IPS-18c (cell line): ENCODE measurements around the gene LYRM7.
"Not testable (repeated sequence)": the region's sequence is repeated elsewhere in the genome, so short reads cannot be mapped to it uniquely, and the experiment has no call there.

Experiments
- H3K4me3 ChIP-seq: 2 replicates; pipeline ENCODE4 v1.7.0; 2013; ENCODE audit warnings: low read depth, mild to moderate bottlenecking, low read length, moderate library complexity; ENCODE audit not compliant: insufficient read depth
- H3K9me3 ChIP-seq: one replicate; pipeline ENCODE4 v1.6.1; 2013; ENCODE audit warnings: mild to moderate bottlenecking, low read length, moderate library complexity; ENCODE audit not compliant: control insufficient read depth, insufficient read depth

Gene LYRM7

GRCh38 chr5:131165119-131165727, 5.5 kb upstream of the LYRM7 start, which contains the start of gene HINT1:
HINT1 (minus strand) TSS chr5:131165256; CDS start chr5:131165205, 51 bp downstream.
- Histone ChIP-seq H3K9me3 (no peaks in the 10 kb centered on the region), H3K4me3 (peak within 1 kb of the TSS; percentile 90)

- Histone ChIP-seq H3K4me3 (no peak overlapping the region), H3K9me3 (no peaks in the 10 kb centered on the region)
Measured at GRCh38 chr5:131167615-131168014, 3.1 kb upstream of the LYRM7 start.

- Histone ChIP-seq H3K9me3 (no peaks in the 10 kb centered on the region), H3K4me3 (peak overlapping the region; percentile 65)
Measured at GRCh38 chr5:131169810-131170539, 769 bp upstream of the LYRM7 start.

GRCh38 chr5:131171276-131171810, 599 bp downstream of the LYRM7 start:
- Histone ChIP-seq H3K9me3 (no peaks in the 10 kb centered on the region), H3K4me3 (peak overlapping the region; percentile 74)

GRCh38 chr5:131180407-131180806, 9.7 kb downstream of the LYRM7 start:
- H3K4me3 ChIP-seq = no peak overlapping the region
- no peaks in the 10 kb centered on the region for H3K9me3 ChIP-seq

- no peak overlapping the region for H3K4me3 ChIP-seq
- H3K9me3 ChIP-seq = no peaks in the 10 kb centered on the region
Measured at GRCh38 chr5:131182839-131183238, 12.1 kb downstream of the LYRM7 start.

- Histone ChIP-seq H3K4me3 (no peak overlapping the region), H3K9me3 (no peaks in the 10 kb centered on the region)
Measured at GRCh38 chr5:131185523-131186104, 14.9 kb downstream of the LYRM7 start.

- no peak overlapping the region for H3K4me3 ChIP-seq
Measured at GRCh38 chr5:131186561-131187256, 16.0 kb downstream of the LYRM7 start.

GRCh38 chr5:131193106-131193505, 22.4 kb downstream of the LYRM7 start:
- no peak overlapping the region for H3K4me3 ChIP-seq
- H3K9me3 ChIP-seq = no peaks in the 10 kb centered on the region

More at GRCh38 chr5:131186561-131187256, 16.0 kb downstream of the LYRM7 start:
- H3K9me3 ChIP-seq = no peaks in the 10 kb centered on the region

- not testable (repeated sequence) for H3K9me3 ChIP-seq, H3K4me3 ChIP-seq
Measured at GRCh38 chr5:131193897-131194296, 23.2 kb downstream of the LYRM7 start.

GRCh38 chr5:131194725-131195124, 24.0 kb downstream of the LYRM7 start:
- no peak overlapping the region for H3K4me3 ChIP-seq
- H3K9me3 ChIP-seq = no peaks in the 10 kb centered on the region

GRCh38 chr5:131195696-131196095, 25.0 kb downstream of the LYRM7 start:
- Histone ChIP-seq H3K9me3 (no peaks in the 10 kb centered on the region), H3K4me3 (no peak overlapping the region)

GRCh38 chr5:131196331-131196730, 25.6 kb downstream of the LYRM7 start:
- Histone ChIP-seq H3K4me3 (no peak overlapping the region), H3K9me3 (no peaks in the 10 kb centered on the region)

GRCh38 chr5:131198625-131199024, 27.9 kb downstream of the LYRM7 start:
- no peaks in the 10 kb centered on the region for H3K9me3 ChIP-seq

GRCh38 chr5:131200560-131200959, 29.8 kb downstream of the LYRM7 start:
- H3K9me3 ChIP-seq = no peaks in the 10 kb centered on the region
- no peak overlapping the region for H3K4me3 ChIP-seq

More at GRCh38 chr5:131198625-131199024, 27.9 kb downstream of the LYRM7 start:
- no peak overlapping the region for H3K4me3 ChIP-seq

- H3K9me3 ChIP-seq = no peaks in the 10 kb centered on the region
- no peak overlapping the region for H3K4me3 ChIP-seq
Measured at GRCh38 chr5:131204964-131205363, 34.2 kb downstream of the LYRM7 start.

- no peaks in the 10 kb centered on the region for H3K9me3 ChIP-seq
- H3K4me3 ChIP-seq = no peak overlapping the region
Measured at GRCh38 chr5:131206061-131206460, 35.3 kb downstream of the LYRM7 start.
